Measurements from ENCODE around the gene CFAP74. TPM values are rescaled to one million over a fixed set of nuclear protein-coding genes. Genes with fewer than 3 reads are reported as not detected.

CFAP74 gene
- total and polyA plus RNA-seq, 2 of the 4 experiments (the other 2 are of a cell fraction), result not detected

DNA sequence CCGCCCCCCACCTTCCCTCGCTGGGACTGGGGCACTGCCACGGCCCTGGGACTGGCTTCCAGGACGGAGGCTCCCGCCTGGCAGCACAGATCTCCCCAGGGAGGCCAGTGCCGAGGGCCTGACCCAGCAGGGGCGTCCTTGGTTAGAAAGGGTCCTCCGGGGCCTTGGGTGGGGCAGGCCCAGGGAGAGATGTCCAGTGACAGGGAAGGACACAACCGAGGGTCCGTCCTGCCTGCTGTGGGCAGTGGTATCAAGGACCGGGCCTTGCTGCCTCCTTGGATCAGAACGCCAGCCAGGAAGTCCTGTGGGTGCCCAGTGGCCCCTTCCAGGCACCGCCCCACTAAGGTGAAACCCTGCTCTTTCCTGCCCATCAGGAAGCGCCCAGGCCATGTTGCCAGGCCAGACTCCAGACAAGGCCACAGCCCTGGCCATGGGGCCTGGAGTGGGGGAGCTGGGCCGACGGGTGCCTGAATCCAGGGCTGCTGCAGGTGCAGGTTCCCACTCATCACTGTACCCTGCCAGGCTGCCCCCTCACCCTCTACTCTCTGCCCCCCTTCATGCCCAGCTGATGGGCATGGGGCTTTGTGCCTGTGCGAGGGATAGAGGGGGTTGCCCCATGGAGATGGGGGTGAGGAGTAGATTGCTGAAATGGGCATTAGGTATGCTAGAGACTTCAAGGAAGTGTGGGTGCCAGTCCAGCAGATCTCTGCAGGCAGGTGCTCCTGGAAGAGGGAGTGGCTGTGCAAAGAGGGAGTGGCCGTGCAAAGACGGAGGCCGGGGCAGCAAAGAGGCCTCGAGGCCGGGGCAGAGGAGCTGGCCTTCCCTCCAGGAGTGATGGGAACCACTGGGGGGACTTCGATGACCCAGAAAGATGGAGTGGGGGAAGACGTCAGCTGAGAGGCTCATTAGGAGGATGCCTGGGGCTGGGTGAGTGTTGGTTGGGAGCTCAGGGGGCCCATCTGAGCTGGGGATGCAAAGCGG lies 44.5 kb upstream of the CFAP74 start (continued):
- TF ChIP-seq MAFK (IDR thresholded peaks at IDR 0.05; ENCODE audit: low read depth, low read length), result no peak
- TF ChIP-seq MXI1 (IDR thresholded peaks at IDR 0.05; ENCODE audit: borderline replicate concordance, low read depth, low read length), result no peak

DNA sequence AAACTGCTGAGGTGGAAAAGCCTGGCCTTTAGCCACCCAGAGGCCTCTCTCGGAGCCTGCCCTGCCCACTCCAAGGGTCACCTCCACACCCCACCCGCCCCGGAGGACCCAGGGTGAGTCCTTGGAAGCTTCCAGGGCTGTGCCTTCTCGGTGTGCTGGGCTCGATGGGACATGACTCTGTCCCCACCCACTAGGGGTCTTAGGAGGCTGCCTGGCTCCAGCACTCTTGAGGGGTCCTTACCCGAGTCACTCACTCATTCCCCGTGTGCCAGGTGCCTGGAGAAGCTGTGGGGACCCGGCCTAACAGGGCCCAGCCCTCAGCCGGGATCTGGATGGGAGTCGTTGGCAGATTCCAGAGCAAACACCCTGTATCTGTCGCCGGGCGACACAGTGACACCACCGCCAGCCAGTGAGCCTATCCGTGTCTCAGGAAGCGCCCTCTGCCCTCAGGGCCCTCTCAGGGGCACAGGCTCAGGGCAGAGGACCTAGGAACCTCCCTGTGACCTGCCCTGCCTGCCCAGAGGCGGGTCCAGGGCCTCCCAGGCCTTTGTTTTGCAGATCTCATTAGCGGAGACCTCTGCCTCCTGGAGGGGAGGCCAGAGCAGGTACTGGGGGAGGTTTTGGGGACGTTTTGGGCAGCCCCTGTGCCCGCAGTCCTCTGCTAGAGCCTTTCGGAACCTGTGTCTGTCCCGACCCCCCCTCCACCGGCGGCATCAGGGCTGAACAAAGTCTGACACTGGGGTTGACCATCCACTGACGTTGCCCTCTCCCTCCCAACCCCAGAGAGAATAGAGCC lies 43.6 kb upstream of the CFAP74 start:
- TF ChIP-seq SMC3 (IDR thresholded peaks at IDR 0.05; ENCODE audit: low read depth, low read length), result no peak
- Histone ChIP-seq H3K23ac (ENCODE audit: low read depth, low read length) (no peak overlapping the region), H2AK9ac (replicated peaks; ENCODE audit: low read depth, low read length, poor library complexity) (no peak overlapping the region), H3K4me1 (ENCODE audit: control insufficient read depth, insufficient read depth, low read length) (peaks cover 2% of the 10 kb centered on the region; the same call in 1 of the 2 replicates), H3K36me3 (ENCODE audit: control insufficient read depth, insufficient read depth, low read length) (no peaks in the 10 kb centered on the region), H2AK5ac (ENCODE audit: low read depth, low read length) (no peak overlapping the region), H3K27ac (ENCODE audit: insufficient read depth, low read length) (no peak overlapping the region), H3K4ac (ENCODE audit: low read depth, low read length) (no peak overlapping the region), H3K9me3 (ENCODE audit: control insufficient read depth, insufficient read depth, low read length) (no peaks in the 10 kb centered on the region; the same call in 1 of the 2 replicates), H4K5ac (ENCODE audit: low read depth, low read length) (no peak overlapping the region), H3K9ac (ENCODE audit: low read depth, low read length) (no peak overlapping the region), H2BK20ac (ENCODE audit: low read depth, low read length) (no peak overlapping the region), H2AFZ (replicated peaks; ENCODE audit: low read length, poor library complexity) (no peak overlapping the region), H2BK15ac (ENCODE audit: low read depth, low read length) (no peak overlapping the region), H3K4me3 (ENCODE audit: insufficient read depth, low read depth, low read length) (no peak overlapping the region), H4K20me1 (ENCODE audit: insufficient read depth, low read length) (no peaks in the 10 kb centered on the region; the same call in 1 of the 2 replicates), H3K18ac (ENCODE audit: low read depth, low read length) (no peak overlapping the region), H4K8ac (ENCODE audit: low read depth in 2 of 2, low read length in 2 of 2) (no peak overlapping the region), H3K4me2 (ENCODE audit: low read depth, low read length) (no peak overlapping the region), H3K9me1 (ENCODE audit: insufficient read depth, low read length) (no peaks in the 10 kb centered on the region), H3K79me1 (ENCODE audit: low read depth in 1 of 2, low read length in 2 of 2) (no peaks in the 10 kb centered on the region), H3K14ac (replicated peaks; ENCODE audit: low read depth, low read length) (no peak overlapping the region), H2BK5ac (ENCODE audit: low read depth, low read length, poor library complexity, severe bottlenecking) (no peak overlapping the region), H4K91ac (ENCODE audit: insufficient read depth, low read depth, low read length) (no peak overlapping the region), H3K27me3 (ENCODE audit: control insufficient read depth, insufficient read depth, low read length) (peaks cover 56% of the 10 kb centered on the region), H3K56ac (ENCODE audit: extremely low read depth, insufficient read depth, low read length) (no peak overlapping the region), H2BK120ac (ENCODE audit: low read depth, low read length) (no peak overlapping the region)
- DNase-seq (no peak), ATAC-seq (ENCODE audit: low read depth) (no peak)
- intact Hi-C loops (cut with micrococcal nuclease), result loop anchor here (5.0 kb wide), 1 partner anchor 85 kb away; no protein-coding TSS in a partner anchor
- dilution Hi-C loops (cut with HindIII; ENCODE audit: low sequenced_read_pairs, unreplicated experiment), result no loop called here
- ChIA-PET POLR2A (ENCODE audit: unreplicated experiment) (no interaction called here), CTCF (no interaction called here)
- in situ Hi-C loops (cut with MboI; ENCODE audit: low sequenced_read_pairs), result loop anchor here (10.0 kb wide), 1 partner anchor 92 kb away; no protein-coding TSS in a partner anchor
- WGBS, 2 experiments (ENCODE audit: extremely low coverage in 2 of 2, insufficient read length in 1 of 2), result 45% methylated on average over 7 of the region's 25 CpGs; no CpG with 5 or more reads in 1 of the 2 experiments
- no TSS peak for BruUV-seq (replicated peaks)
